Mesothelial cell of epicardium (in vitro differentiated cells): Measurements from ENCODE around the gene MTA1. TPM values are rescaled to one million over a fixed set of nuclear protein-coding genes. Genes with fewer than 3 reads are reported as not detected.

Experiments used
- DNase-seq, 2 experiments: peaks; one replicate each; pipeline ENCODE4 v3.0.0; 2021; ENCODE audit warnings: low spot score in 2 of 2; ENCODE audit not compliant: unreplicated experiment in 2 of 2
- H3K27ac Mint-ChIP-seq: 2 replicates; pipeline ENCODE4 v1.8.0; 2021; ENCODE audit warnings: mixed read lengths
- H3K27me3 Mint-ChIP-seq: 2 replicates; pipeline ENCODE4 v1.8.0; 2021; ENCODE audit warnings: low read depth, mixed read lengths
- H3K36me3 Mint-ChIP-seq: 2 replicates; pipeline ENCODE4 v1.8.0; 2021; ENCODE audit warnings: mixed read lengths
- H3K4me1 Mint-ChIP-seq: 2 replicates; pipeline ENCODE4 v1.8.0; 2021; ENCODE audit warnings: mixed read lengths
- H3K4me3 Mint-ChIP-seq: 2 replicates; pipeline ENCODE4 v1.8.0; 2021; ENCODE audit warnings: mild to moderate bottlenecking, moderate library complexity, mixed read lengths
- H3K9me3 Mint-ChIP-seq: 2 replicates; pipeline ENCODE4 v1.8.0; 2021; ENCODE audit warnings: mixed read lengths
- total RNA-seq: library from RNA; stranded (reverse); gene quantifications from 3 replicates; pipeline ENCODE4 v1.2.1, GENCODE V29; 2021
- TF ChIP-seq, protein P1 (sequence below): fragments of 200-600 bp; sonication (generic); IDR thresholded peaks from one replicate; pipeline ENCODE4 v1.5.0; 2021; ENCODE audit warnings: antibody characterized with exemption; ENCODE audit not compliant: unreplicated experiment

The MTA1 gene
- total RNA-seq, 1 donor from 2014 or later = 259 TPM

DNA sequence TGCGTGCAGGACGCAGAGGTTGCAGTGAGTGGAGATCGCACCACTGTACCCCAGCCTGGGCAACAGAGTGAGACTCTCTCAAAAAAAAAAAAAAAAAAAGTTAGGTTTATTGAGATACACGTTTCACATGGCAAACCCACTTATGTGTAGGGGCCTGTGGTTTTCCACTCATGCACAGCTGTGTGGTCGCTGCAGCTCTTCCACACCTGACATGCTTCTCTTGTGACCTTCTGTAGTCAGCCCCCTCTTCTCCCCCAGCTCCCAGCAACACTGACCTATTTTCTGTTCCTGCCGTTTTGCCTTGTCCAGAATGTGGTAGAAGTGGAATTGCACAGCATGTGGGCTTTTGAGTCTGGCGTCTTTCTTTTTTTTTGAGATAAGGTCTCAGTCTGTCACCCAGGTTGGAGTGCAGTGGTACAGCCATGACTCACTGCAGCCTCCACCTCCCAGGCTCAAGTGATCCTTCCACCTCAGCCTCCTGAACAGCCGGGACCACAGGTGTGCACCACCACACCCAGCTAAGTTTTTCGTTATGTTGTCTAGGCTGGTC, 8.4 kb downstream of the MTA1 start:
- H3K36me3 Mint-ChIP-seq = peaks cover 43% of the 10 kb centered on the region
- no peak overlapping the region for H3K27ac Mint-ChIP-seq
- TF ChIP-seq, protein P1, sequence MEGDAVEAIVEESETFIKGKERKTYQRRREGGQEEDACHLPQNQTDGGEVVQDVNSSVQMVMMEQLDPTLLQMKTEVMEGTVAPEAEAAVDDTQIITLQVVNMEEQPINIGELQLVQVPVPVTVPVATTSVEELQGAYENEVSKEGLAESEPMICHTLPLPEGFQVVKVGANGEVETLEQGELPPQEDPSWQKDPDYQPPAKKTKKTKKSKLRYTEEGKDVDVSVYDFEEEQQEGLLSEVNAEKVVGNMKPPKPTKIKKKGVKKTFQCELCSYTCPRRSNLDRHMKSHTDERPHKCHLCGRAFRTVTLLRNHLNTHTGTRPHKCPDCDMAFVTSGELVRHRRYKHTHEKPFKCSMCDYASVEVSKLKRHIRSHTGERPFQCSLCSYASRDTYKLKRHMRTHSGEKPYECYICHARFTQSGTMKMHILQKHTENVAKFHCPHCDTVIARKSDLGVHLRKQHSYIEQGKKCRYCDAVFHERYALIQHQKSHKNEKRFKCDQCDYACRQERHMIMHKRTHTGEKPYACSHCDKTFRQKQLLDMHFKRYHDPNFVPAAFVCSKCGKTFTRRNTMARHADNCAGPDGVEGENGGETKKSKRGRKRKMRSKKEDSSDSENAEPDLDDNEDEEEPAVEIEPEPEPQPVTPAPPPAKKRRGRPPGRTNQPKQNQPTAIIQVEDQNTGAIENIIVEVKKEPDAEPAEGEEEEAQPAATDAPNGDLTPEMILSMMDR = no peak
- no peak overlapping the region for H3K4me3 Mint-ChIP-seq
- no peak for DNase-seq
- H3K27me3 Mint-ChIP-seq = no peaks in the 10 kb centered on the region
- H3K9me3 Mint-ChIP-seq = peaks cover 11% of the 10 kb centered on the region
- H3K4me1 Mint-ChIP-seq = no peaks in the 10 kb centered on the region

DNA sequence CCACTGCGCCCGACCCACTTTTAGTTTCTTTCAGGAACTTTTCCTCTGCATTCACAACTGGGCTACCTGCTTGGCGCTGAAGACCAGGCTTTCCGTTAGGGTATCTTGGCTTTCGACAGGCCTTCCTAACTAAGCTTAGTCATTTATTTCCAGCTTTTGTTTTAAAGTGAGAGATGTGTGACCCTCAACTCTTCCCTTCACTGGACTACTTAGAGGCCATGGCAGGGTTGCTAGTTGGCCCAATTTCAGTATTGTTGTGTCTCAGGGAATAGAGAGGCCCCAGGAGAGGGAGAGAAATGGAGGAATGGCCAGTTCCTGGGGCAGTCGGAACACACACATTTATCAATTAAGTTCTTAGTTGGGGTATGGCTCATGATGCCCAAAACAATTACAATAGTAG, 10.4 kb downstream of the MTA1 start:
- Mint-ChIP-seq H3K27ac (no peak overlapping the region), H3K27me3 (no peaks in the 10 kb centered on the region), H3K4me3 (no peak overlapping the region), H3K9me3 (peaks cover 14% of the 10 kb centered on the region), H3K4me1 (no peaks in the 10 kb centered on the region), H3K36me3 (peaks cover 51% of the 10 kb centered on the region)
- TF ChIP-seq, protein P1 = no peak
- DNase-seq = no peak

DNA sequence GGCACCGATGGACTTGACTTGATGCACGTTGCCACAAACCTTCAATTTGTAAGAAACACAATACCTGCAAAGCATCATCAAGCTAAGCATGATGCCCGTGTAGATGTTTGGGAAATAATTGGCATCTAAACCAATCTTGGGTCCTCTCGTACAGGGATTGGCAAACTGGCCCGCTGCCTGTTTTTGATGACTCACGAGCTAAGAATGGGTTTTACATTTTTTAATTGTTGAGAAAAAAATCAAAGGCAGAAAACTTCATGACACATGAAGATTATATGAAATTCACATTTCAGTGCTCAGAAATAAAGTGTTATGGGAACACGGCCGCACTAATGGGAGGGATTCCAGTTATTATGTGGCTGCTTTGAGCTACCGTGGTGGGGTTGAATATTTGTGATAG, 10.9 kb downstream of the MTA1 start:
- DNase-seq = no peak
- no peaks in the 10 kb centered on the region for H3K27me3 Mint-ChIP-seq
- no peak overlapping the region for H3K4me3 Mint-ChIP-seq
- H3K27ac Mint-ChIP-seq = no peak overlapping the region
- TF ChIP-seq, protein P1 = no peak
- no peaks in the 10 kb centered on the region for H3K4me1 Mint-ChIP-seq
- peaks cover 18% of the 10 kb centered on the region for H3K9me3 Mint-ChIP-seq
- peaks cover 54% of the 10 kb centered on the region for H3K36me3 Mint-ChIP-seq

DNA sequence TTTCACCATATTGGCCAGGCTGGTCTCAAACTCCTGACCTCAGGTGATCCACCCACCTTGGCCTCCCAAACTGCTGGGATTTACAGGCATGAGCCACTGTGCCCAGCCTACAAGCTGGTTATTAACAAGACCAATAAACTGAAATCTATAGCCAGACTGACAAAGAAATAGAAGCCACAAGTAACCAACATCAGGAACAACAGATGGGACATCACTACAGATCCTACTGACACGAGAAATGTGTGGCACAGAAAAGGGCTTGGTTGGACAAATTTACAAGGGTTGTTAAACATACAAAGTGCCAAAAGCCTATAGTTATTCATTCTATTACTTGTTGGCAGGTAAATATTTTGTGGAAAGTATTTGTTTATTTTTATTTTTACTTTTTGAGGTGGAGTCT, 11.6 kb downstream of the MTA1 start:
- Mint-ChIP-seq H3K27ac (no peak overlapping the region), H3K27me3 (no peaks in the 10 kb centered on the region), H3K4me3 (no peak overlapping the region), H3K36me3 (peaks cover 55% of the 10 kb centered on the region), H3K4me1 (no peaks in the 10 kb centered on the region), H3K9me3 (peaks cover 22% of the 10 kb centered on the region)
- no peak for DNase-seq
- TF ChIP-seq, protein P1 = no peak

DNA sequence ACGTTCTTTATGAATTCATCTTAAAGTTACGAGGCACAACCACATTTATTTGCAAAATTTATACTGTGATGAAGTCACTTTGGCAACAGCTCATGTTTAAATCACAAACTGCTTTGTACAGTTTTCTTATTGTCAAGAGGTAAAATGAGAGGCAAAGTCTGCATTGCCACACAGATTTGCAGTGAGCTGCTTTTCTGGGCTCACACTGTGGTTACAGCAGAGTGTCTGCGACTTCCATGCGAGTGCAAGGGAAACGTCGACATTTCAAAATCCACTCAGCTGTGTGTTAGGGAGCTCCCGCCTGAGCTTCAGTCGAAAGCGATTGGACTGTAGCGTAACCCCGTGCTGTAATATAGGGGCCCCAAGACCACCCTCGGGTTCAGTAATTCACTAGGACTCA, 13.0 kb downstream of the MTA1 start:
- Mint-ChIP-seq H3K27ac (no peak overlapping the region), H3K36me3 (peaks cover 41% of the 10 kb centered on the region), H3K9me3 (peaks cover 17% of the 10 kb centered on the region), H3K4me1 (no peaks in the 10 kb centered on the region), H3K4me3 (no peak overlapping the region), H3K27me3 (no peaks in the 10 kb centered on the region)
- TF ChIP-seq, protein P1 = no peak
- no peak for DNase-seq

DNA sequence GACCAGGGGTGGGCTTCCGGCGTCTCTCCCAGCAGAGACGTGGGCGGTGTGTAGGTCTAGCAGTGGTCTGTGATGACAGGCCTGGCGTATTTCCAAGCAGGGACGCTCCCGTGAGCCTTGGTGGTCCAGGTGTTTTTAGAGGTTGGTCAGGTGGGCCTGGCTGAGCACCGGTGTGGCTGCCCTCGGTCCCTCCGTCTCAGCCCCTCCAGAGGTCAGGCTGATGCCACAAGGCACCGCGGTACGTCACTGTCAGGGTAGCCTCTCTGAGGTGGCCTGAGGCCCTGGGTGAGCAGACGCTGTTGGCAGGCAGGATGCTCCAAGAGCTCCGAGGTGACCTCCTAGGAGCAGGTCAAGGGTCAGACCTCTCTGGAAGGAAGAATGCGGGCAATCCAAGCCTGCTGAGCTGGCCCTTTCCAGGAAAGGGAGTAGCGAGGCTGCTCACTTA, 13.6 kb downstream of the MTA1 start:
- no peak overlapping the region for H3K27ac Mint-ChIP-seq

More for the DNA sequence above, 13.6 kb downstream of the MTA1 start:
- TF ChIP-seq, protein P1 = no peak
- Mint-ChIP-seq H3K4me3 (no peak overlapping the region), H3K9me3 (peaks cover 17% of the 10 kb centered on the region), H3K4me1 (no peaks in the 10 kb centered on the region), H3K36me3 (peaks cover 39% of the 10 kb centered on the region), H3K27me3 (no peaks in the 10 kb centered on the region)
- DNase-seq = no peak
